DOHH2 (cell line): ENCODE measurements around the gene MTARC1.

Experiments used
- CTCF ChIP-seq: fragments of 200-600 bp; sonication (generic); IDR thresholded peaks from one replicate; pipeline ENCODE4 v1.5.1; 2014; ENCODE audit warnings: antibody characterized with exemption, mild to moderate bottlenecking, low read depth, low read length; ENCODE audit not compliant: poor library complexity, severe bottlenecking
- EZH2phosphoT487 ChIP-seq: fragments of 200-600 bp; sonication (generic); IDR thresholded peaks from 2 replicates; pipeline ENCODE4 v1.6.1; 2017; ENCODE audit warnings: borderline replicate concordance, mild to moderate bottlenecking, antibody characterized with exemption, low read length, moderate library complexity, mixed read lengths

GRCh38 chr1:220803401-220804201 is 16.9 kb downstream of the MTARC1 start:
- TF ChIP-seq CTCF (peak; percentile 79), EZH2phosphoT487 (no peak)
